ENCODE data around the gene PHF21B.
"Not testable (repeated sequence)": the region's sequence is repeated elsewhere in the genome, so short reads cannot be mapped to it uniquely, and the experiment has no call there.

PHF21B gene

DNA sequence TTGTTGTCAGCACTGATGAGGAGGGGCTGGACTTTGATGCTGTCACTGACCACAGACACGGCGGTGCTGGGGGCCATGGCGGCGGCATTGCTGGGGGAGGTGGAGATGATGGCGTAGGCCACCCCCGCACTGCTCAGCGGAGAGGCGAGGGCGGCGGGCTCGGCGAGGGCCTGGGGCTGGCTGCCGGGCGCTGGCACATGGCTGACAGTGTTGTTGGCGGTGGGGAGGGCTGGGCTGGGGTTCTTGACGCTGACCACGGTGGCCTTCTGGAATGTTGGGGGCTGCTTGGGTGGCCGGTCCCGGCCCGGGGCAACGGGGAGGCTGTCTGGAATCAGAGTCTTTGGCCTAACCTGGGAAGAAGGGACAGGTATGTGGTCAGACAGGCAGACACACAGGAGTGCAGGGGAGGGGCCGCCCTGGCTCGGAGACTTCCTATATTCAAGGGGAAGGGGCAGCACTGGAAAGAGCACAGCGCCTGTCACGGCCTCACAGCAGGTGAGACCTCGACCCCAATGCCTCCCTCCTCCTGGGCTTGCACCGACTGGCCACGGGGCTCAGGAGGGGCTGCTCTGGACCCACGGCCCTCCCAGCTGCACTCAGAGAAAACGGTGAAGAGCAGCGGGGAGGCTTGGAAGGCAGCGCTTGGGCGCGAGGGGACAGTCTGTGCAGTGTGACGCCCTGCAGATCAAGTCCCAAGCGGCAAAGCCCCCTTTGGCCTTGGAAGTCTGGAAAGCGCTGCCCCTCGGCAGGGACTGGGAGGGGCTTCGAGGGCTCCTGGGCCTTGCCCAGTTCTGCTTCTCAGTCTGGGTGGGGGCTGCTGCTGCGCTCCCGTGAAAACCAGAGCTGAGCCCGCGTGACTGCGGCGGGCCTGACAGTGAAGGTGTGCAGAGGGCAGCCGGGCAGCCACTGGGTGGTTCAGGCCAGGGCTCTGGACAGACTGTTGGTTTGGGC lies 93.2 kb downstream of the PHF21B start:
- DNase-seq, result no peak

- no peak for DNase-seq
These were observed 94.4 kb downstream of the PHF21B start for GRCh38 chr22:44915441-44915840.

DNA sequence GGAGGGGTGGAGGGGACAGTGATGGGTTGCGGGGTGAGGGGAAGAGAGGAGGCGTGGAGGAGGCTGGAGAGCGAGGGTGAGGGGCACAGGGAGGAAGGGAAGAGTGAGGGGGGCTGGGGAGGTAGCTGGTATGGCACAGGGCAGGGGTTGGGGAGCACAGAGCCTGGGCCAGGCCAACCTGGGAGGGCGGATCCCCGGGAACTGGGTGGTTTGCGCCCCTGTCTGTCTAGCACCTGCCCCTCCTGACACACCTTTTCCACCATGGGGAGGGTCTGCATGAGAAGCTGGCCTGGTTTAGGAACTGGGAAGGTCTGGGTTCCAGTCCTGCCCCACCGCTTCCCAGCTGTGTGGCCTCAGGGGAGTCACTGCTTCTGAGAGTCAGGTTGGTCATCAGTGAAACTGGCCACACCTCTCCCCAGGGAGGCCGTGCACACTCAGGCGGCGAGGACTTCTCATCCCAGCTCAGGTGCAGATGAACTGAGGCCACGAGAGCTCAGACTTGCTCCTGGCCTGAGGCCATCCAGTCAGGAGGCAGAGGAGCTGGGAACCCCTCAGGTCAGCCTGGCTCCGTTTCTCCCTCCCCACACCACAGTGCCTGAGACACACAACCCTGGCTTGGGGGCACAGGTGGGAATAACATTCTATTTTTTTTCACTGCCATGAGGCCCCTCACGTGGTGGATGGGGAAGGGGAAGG lies 95.6 kb downstream of the PHF21B start:
- DNase-seq, result no peak

DNA sequence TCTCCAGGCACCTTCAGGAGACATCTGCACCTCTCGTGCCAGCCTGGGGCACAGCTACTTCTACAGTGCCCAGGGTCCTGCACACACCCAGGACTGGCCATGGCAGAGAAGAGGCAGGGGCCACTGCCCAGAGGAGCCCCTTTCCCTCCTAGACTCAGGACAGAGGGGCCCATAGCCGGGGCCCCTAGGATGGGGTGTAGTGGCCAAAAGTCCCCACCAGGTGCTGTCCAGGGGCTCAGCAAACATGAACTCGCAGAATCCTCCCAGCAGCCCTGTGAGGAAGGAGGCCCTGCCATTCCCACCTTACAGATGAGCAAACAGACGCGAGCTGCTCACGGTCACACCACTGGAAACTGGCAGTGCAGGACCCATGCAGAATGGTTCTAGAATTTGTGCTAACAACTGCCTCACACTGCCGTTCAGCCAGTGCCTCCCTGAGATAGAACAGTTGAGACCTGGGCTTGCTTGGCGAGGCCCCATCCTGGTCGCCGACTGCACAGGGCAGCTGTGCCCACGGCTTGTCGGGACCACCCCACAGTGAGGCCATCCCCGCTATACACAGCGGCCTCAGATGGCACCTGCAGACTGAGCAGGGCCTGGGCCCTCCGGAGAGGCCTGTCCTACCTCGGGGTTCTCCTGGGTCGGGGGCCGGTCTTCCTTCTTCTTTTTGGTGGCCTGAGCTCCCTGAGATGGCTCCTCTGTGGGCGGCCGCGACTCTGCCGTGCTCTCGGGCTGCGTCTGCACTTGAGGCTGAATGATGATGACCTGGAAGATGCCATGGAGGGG lies 96.4 kb downstream of the PHF21B start:
- no peak for DNase-seq

DNA sequence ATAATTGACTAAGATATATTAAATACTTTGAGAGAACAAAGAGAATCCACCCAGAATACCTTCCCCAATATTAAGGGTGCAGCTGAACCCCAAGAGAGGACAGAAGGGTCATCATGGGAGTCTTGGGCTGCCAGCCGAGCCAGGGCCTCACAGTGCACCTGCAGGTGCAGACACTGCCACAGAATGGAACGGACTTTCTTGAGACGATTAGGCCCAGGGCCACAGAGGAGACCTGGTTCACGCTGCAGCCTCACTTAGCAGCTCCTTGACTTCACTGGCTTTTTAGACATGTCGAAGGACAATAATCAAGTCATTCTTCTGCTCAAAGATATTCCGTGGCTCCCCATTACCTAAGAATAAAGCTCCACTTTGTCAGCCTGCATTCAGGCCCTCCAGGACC lies 100.6 kb downstream of the PHF21B start:
- DNase-seq, result no peak

- no peak for DNase-seq
These were observed 101.8 kb downstream of the PHF21B start for GRCh38 chr22:44907765-44908737.

DNA sequence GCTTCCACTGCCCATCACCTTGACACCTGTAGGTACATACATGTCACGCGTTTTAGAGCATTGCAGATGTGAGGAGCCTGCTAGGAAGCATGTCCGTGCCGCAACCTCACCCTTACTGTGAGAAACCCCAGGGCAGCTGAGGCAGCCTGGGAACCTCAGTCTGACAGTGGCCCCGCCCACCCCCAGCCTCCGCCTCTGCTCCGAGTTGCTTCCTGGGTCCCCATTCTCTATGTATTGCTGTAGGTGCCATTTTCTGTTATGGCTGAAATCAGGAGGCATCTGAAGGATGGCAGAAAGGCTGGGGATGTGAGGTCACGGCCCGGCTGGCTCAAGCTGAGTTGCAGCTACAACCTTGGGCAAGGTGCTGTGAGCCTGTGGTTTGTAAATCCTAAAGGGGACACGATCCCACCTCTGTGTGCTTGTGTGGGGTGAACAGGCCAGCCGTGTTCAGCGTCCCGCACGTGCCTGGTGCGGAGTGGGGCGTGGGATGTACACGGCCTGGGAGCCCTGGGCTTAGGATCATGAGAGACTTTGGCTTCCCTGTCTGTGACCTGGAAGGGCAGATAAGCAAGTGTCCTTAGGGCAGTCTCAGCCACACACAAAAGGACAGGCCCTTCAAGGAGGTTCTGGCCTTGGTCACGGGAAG lies 102.7 kb downstream of the PHF21B start:
- no peak for DNase-seq

GRCh38 chr22:44906248-44906936 lies 103.4 kb downstream of the PHF21B start:
- no peak for DNase-seq

- not testable (repeated sequence) for DNase-seq
These were observed 105.2 kb downstream of the PHF21B start for GRCh38 chr22:44904492-44905152.

DNA sequence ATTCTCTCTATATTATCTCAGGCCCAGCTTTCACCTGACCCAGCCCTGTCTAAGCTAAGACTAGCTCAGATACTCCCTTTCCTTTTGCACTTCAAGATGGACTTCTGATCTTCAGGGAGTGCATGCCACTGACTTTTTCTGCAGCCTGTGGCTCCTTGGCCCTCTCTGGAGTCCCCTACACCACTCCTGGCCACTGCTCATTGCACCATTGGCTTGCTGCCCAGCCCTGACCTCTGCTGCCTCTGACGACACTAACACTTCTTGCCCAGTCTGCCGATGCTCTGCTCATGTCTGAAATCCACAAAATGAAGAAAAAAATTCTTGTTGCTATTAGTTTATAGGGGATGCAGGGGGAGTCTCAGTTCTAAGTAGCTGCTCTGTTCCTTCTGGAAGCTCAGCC lies 106.6 kb downstream of the PHF21B start:
- DNase-seq, result not testable (repeated sequence)

- no peak for DNase-seq
These were observed 108.5 kb downstream of the PHF21B start for GRCh38 chr22:44901301-44901700.

GRCh38 chr22:44898236-44898635 lies 111.6 kb downstream of the PHF21B start:
- no peak for DNase-seq

DNA sequence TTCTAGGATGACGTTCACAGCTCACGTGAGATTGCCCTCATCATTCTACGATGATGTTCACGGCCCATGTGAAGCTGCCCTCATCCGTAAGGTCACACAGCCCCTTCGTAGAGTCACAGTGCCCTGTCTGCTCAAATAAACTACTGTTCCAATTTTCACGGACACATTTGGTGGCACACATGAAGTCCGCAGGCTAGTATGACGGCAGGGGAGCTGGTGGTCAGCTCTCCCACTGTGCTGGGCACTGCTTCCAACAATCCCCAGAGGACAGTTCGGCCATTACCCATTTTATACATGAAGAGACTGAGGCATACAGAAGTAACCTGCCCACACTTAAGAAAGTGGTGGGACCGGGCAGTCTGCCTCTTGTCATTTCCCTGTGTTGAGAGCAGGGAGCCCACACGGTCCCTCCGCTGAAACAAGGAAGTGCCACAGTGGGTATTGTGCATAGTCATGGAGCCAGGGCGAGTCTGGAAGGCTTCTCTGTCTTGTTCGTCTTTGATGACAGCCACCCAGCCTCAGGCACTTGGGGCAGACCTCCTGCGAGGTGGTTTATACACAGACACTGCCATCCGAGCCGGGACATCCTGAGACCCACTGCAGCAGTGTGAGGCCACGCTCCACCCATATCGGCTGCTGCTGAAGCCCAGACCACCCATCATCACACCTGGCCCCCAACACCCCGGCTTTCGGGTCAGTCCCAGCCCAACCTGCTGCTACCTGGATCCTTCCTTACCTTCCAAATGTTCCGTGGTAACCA lies 114.3 kb downstream of the PHF21B start:
- DNase-seq, result no peak

DNA sequence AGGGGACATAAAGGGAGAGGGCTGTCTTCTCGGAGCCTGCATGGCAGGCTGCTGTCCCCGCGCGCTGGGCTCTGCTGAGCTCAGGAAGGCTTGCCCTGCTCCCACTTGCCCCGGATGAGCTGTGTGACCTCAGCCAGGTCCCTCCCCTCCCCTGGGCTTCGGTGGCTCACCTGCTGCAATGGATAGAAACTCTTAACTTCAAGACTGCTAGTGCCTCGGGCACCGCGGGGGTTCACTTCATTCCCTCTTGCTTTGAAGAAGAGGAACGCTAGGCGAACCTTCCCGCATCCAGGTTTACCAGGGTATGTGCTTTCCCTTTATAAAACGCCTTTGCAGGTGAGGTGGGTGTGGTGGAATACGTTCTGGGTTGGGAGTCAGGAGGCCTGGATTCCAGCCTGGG lies 115.0 kb downstream of the PHF21B start:
- no peak for DNase-seq

DNA sequence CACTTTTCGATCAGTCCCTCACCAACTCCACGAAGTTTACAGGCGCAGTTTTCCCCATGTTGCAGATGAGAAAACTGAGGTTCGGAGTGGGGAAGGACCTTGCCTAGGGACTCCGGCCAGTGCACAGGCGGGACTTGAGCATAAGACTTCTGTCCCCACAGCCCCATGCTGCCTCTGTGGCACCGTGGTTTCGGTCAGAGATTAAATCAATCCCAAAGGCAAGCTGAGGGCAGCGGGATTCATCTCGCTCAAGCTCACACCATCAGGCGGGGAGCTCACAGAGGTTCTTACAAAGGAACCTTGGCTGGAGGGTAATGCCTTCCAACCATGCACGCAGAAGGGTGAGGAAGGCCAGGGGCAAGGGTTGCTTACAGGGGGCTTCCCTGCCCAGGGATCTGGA lies 115.5 kb downstream of the PHF21B start:
- DNase-seq, result no peak

DNA sequence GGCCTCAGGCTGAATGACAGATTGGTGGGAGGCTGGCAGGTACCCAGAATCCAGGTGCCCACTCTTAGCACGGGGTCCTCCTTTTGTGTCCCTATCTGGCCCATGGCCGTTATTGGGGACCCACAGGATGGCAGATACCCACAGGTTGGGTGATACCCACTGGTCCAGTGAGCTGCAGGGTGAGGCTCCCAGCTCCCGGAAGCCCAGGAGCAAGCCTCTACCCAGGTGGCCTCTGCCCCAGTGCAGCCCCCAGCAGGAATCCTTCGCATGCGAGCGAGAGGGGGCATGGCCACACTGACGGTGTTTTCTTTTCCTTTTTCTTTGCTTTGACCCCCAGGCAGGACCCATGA lies 116.1 kb downstream of the PHF21B start:
- no peak for DNase-seq

DNA sequence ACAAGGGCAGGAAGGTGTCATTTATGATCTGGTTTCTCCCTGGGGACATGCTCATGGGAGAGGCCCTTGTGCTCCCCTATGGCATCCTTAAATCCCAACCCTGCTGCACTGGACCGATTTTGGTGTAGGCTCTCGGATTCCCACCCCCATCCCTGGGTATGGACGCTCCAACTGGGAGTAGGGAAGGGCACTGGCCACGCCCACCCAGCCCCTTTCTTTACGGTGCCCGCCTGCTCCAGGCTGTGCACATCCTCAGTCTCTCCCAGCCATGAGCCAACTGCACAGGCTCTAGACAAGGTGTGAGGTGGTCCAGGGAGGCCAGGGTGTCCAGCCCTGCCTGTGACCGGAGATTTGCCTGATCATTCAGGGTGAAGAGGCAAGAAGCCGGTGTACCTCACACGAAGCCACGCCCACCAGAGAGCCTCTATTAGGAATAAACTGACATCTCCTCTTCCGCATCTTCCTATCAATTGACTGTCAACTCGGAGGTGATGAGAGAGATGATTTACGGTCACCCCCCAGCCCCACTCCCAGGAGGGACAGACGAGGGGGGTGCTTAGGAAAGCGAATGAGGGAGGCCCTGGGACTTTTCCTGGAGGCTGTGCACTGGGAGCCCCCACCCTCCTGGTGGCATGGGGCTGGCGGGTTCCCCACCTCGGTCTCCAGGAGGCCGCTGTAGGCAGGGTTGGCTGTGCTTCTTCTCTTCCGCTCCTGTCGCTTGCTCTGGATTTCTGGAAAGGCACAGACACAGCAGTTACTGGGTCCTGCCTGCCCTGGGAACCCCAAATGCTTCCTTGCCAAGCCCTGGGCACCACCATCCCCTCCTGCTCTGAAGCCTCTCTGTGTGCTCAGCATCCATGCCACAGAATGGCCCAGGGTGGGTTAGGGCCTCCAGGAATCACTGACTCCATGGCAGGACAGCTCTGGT lies 116.7 kb downstream of the PHF21B start:
- no peak for DNase-seq

DNA sequence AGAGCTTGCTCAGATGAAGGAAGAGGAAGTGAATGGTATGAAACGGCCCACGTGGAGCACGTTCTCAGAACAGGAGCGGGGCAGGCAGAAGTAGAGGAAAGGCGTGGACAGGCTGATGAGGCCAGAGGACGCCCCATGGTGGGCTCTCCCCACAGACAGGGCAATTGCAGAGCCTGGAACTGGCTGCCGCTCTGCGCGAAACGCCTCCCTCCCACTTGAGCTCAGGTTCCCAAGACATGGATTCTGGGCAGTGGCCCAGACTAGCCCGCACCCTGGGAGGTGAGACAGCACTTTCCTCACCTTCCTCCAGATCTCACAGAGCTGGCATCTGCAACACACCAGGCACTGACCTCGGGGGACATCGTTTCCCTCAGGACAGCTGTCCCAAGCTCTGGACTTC lies 117.6 kb downstream of the PHF21B start:
- DNase-seq, result no peak

- no peak for DNase-seq
These were observed 118.0 kb downstream of the PHF21B start for GRCh38 chr22:44891791-44892190.
